GM12891 (cell line): ENCODE results near the gene EZH1.

Experiments used
- POLR2A ChIP-seq: IDR thresholded peaks from 2 replicates; pipeline ENCODE4 v1.6.1; 2011; ENCODE audit warnings: low read depth, low read length, control low read depth
- POLR2AphosphoS5 ChIP-seq: IDR thresholded peaks from 2 replicates; pipeline ENCODE4 v1.6.1; 2011; ENCODE audit warnings: low read depth, low read length, control low read depth
- TAF1 ChIP-seq: IDR thresholded peaks from 2 replicates; pipeline ENCODE4 v1.6.1; 2011; ENCODE audit warnings: low read depth, low read length, control low read depth

DNA sequence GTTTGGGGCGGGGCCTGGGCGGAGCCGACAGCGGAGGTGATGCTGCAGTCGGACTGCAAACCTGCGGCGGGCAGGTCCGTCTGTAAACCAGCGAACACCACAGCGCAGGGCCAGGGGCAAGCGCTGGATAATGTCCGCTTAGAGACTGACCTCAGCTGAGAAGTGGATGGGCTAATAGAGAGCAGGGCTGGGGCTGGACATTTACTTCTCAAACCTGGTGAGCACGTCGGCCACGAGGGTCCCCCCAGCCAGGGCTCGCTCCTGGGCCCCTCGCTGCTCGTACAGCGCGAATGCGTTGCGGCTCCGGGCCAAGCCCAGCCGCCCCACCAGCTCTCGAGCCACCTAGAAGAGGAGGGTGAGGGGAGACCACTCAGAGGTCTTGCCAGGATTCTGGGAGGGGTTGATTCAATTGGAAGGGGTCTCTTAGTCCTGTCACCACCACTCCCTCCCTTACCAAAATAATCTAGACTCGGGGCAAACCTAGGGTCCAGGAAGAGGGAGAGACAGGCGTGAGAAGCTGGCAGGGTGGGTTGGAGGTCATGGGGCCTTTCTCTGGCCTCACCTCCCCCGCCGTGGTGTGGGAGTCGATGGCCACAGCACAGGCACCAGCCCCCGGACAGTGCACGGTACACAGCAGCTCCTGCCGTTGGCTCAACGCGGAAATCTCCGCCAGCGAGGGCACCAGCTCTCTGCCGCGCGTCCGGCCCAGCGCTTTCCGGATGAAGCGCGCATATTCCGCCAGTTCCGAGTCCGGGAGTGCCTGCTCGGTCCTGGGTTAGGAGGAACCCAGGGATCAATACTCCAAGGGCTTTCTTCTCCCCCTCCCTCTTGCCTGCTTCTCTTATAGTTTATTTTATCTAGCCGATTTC, 73.8 kb downstream of the EZH1 start:
- TF ChIP-seq POLR2A (no peak), POLR2AphosphoS5 (no peak), TAF1 (no peak)
